ENCODE results near the gene FBXO34.

DNA sequence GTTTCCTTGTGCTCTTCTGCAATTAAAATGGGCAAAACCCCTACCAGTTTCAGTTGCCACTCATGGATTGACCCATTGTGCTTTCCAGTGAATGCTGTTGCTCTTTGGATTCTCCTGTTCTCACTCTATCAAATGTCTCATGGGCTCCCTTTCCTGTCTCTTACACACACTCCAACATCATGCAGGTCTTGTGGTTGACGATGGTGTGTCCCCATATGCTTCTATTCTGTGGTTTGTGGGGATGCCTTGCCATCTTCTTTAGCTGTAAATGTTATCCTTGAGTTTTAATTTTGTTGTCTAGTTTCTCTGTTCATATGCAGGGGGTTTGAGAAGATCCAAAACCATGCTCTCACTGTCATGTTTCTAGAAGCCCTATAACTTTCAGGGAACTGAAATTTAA lies 31.9 kb upstream of the FBXO34 start:
- TF ChIP-seq POLR2A (IDR thresholded peaks at IDR 0.05; ENCODE audit: low read length) (no peak), GATA1 (IDR thresholded peaks at IDR 0.05; ENCODE audit: low read depth, low read length) (no peak)

All from erythroblast (primary cell).